ENCODE results near the gene GASK1A. TPM values are rescaled to one million over a fixed set of nuclear protein-coding genes. Genes with fewer than 3 reads are reported as not detected.

GASK1A gene
- total and polyA plus RNA-seq, 10 of the 15 experiments (the other 5 are each of a cell fraction or from before 2014, with no cell fraction given), result 0.18 TPM; not detected in 9

- no peak overlapping the region for H3K4me2 ChIP-seq (ENCODE audit: control insufficient read depth, insufficient read depth)
Measured at GRCh38 chr3:43034200-43034599, 55.1 kb downstream of the GASK1A start.

More at GRCh38 chr3:43034200-43034599, 55.1 kb downstream of the GASK1A start:
- no peak for TF ChIP-seq WRNIP1 (IDR thresholded peaks at IDR 0.05; ENCODE audit: borderline replicate concordance, low read depth, low read length)
- TF ChIP-seq MLLT1 (IDR thresholded peaks at IDR 0.05), result no peak
- no peak for TF ChIP-seq IKZF1 (conservative IDR thresholded peaks at IDR 0.05)
- TF ChIP-seq, protein P1, sequence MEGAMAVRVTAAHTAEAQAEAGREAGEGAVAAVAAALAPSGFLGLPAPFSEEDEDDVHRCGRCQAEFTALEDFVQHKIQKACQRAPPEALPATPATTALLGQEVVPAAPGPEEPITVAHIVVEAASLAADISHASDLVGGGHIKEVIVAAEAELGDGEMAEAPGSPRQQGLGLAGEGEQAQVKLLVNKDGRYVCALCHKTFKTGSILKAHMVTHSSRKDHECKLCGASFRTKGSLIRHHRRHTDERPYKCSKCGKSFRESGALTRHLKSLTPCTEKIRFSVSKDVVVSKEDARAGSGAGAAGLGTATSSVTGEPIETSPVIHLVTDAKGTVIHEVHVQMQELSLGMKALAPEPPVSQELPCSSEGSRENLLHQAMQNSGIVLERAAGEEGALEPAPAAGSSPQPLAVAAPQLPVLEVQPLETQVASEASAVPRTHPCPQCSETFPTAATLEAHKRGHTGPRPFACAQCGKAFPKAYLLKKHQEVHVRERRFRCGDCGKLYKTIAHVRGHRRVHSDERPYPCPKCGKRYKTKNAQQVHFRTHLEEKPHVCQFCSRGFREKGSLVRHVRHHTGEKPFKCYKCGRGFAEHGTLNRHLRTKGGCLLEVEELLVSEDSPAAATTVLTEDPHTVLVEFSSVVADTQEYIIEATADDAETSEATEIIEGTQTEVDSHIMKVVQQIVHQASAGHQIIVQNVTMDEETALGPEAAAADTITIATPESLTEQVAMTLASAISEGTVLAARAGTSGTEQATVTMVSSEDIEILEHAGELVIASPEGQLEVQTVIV (IDR thresholded peaks at IDR 0.05; ENCODE audit: borderline replicate concordance, partially characterized antibody), result no peak
- TF ChIP-seq MTA2 (IDR thresholded peaks at IDR 0.05; ENCODE audit: low read depth), result no peak
- no peak for TF ChIP-seq YBX1 (IDR thresholded peaks at IDR 0.05)
- TF ChIP-seq GATAD2B (conservative IDR thresholded peaks at IDR 0.05; ENCODE audit: low read depth), result no peak
- TF ChIP-seq SMC3 (IDR thresholded peaks at IDR 0.05; ENCODE audit: borderline replicate concordance, low read length), result no peak
- no peak for TF ChIP-seq ZBED1 (IDR thresholded peaks at IDR 0.05; ENCODE audit: borderline replicate concordance)
- no peak for TF ChIP-seq SUPT20H (IDR thresholded peaks at IDR 0.05; ENCODE audit: borderline replicate concordance, control insufficient read depth, low read depth, low read length)
- no peak for TF ChIP-seq SIN3A (IDR thresholded peaks at IDR 0.05; ENCODE audit: low read depth, low read length)
- TF ChIP-seq, protein P2, sequence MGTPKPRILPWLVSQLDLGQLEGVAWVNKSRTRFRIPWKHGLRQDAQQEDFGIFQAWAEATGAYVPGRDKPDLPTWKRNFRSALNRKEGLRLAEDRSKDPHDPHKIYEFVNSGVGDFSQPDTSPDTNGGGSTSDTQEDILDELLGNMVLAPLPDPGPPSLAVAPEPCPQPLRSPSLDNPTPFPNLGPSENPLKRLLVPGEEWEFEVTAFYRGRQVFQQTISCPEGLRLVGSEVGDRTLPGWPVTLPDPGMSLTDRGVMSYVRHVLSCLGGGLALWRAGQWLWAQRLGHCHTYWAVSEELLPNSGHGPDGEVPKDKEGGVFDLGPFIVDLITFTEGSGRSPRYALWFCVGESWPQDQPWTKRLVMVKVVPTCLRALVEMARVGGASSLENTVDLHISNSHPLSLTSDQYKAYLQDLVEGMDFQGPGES (IDR thresholded peaks at IDR 0.05), result no peak
- TF ChIP-seq FOS (IDR thresholded peaks at IDR 0.05; ENCODE audit: borderline replicate concordance, extremely low read depth, insufficient read length), result no peak
- TF ChIP-seq USF1 (IDR thresholded peaks at IDR 0.05; ENCODE audit: borderline replicate concordance, extremely low read length, insufficient read depth, low read depth, low read length), result no peak
- H3K27ac ChIP-seq (ENCODE audit: control insufficient read depth, insufficient read depth), result no peak overlapping the region
- no peak for ATAC-seq
- FAIRE-seq, result no peak
- no peak overlapping the region for H3K9ac ChIP-seq (ENCODE audit: control insufficient read depth, insufficient read depth, low read length)
- H3K36me3 ChIP-seq (ENCODE audit: control insufficient read depth in 2 of 2, insufficient read depth in 2 of 2, low read length in 1 of 2), result no peaks in the 10 kb centered on the region
- H3K79me2 ChIP-seq (ENCODE audit: control insufficient read depth, insufficient read depth, low read length), result no peaks in the 10 kb centered on the region
- DNase-seq (ENCODE audit: low read depth, low spot score), result no peak
- no peaks in the 10 kb centered on the region for H4K20me1 ChIP-seq (ENCODE audit: control insufficient read depth, insufficient read depth)
- H3K4me3 ChIP-seq, result no peak overlapping the region
- BruUV-seq (replicated peaks), result no TSS peak
- intact Hi-C loops (cut with micrococcal nuclease; ENCODE audit: unreplicated experiment) (no loop called here), in situ Hi-C loops (cut with MboI) (no loop called here)
- peaks cover 0 to 1% of the 10 kb centered on the region in 2 experiments; a peak in 3 of 4 replicates for H3K27me3 ChIP-seq (replicated peaks in 1 of 2; ENCODE audit: control insufficient read depth in 2 of 2, insufficient read depth in 2 of 2, low read length in 1 of 2)
- POLR2A ChIA-PET, result no interaction called here
- CTCF ChIA-PET, result interaction anchor here (1.1 to 2.4 kb wide), 4 partner anchors 10 to 254 kb away, joined by 3 to 9 read pairs (median 4); no protein-coding TSS in a partner anchor
- SMC1A ChIA-PET (ENCODE audit: uncharacterized antibody, unreplicated experiment), result interaction anchor here (1.3 to 3.8 kb wide), 3 partner anchors 10 to 16 kb away, joined by 3 to 14 read pairs (median 11); no protein-coding TSS in a partner anchor
- H2AFZ ChIP-seq (ENCODE audit: control insufficient read depth, low read depth, low read length), result no peak overlapping the region
- RAD21 ChIA-PET (ENCODE audit: unreplicated experiment), result interaction anchor here (0.6 to 2.6 kb wide), 3 partner anchors 10 to 114 kb away, joined by 3 to 7 read pairs (median 6); no protein-coding TSS in a partner anchor
- 28% methylated on average over 4 of the region's 4 CpGs for WGBS (ENCODE audit: insufficient coverage, insufficient replicate concordance, low lambda C conversion rate, missing lambda C conversion rate)
- H3K4me1 ChIP-seq (ENCODE audit: control insufficient read depth, insufficient read depth, low read length), result no peaks in the 10 kb centered on the region
- no peaks in the 10 kb centered on the region for H3K9me3 ChIP-seq (replicated peaks; ENCODE audit: control insufficient read depth, insufficient read depth, low read length)

Measured in GM12878 (cell line).